ENCODE measurements around the gene SLC22A5.

The SLC22A5 gene

GRCh38 chr5:132435447-132435846 is 65.9 kb downstream of the SLC22A5 start:
- no peak for TF ChIP-seq FOXM1 (IDR thresholded peaks at IDR 0.05; ENCODE audit: borderline replicate concordance, low read depth)
- no peak for TF ChIP-seq REST (IDR thresholded peaks at IDR 0.05; ENCODE audit: low read depth)
- no peak for TF ChIP-seq RAD21 (IDR thresholded peaks at IDR 0.05; ENCODE audit: low read depth)
- TF ChIP-seq TCF12 (IDR thresholded peaks at IDR 0.05; ENCODE audit: low read depth), result no peak
- no peak for TF ChIP-seq CREB1 (IDR thresholded peaks at IDR 0.05; ENCODE audit: low read depth)
- TF ChIP-seq NFIC (IDR thresholded peaks at IDR 0.05), result no peak
- TF ChIP-seq USF1 (IDR thresholded peaks at IDR 0.05), result no peak
- TF ChIP-seq EGR1 (IDR thresholded peaks at IDR 0.05), result no peak
- TF ChIP-seq ZBTB7A (IDR thresholded peaks at IDR 0.05; ENCODE audit: low read depth), result no peak

GRCh38 chr5:132435886-132436285 is 66.4 kb downstream of the SLC22A5 start:
- no peak for TF ChIP-seq TEAD4 (IDR thresholded peaks at IDR 0.05)

GRCh38 chr5:132436936-132437335 is 67.4 kb downstream of the SLC22A5 start:
- no peak for TF ChIP-seq ZBTB7A (IDR thresholded peaks at IDR 0.05; ENCODE audit: low read depth)
- no peak for TF ChIP-seq YY1 (IDR thresholded peaks at IDR 0.05; ENCODE audit: low read depth)
- no peak for TF ChIP-seq NFIC (IDR thresholded peaks at IDR 0.05)
- no peak for TF ChIP-seq EGR1 (IDR thresholded peaks at IDR 0.05)
- no peak for TF ChIP-seq TAF1 (IDR thresholded peaks at IDR 0.05; ENCODE audit: low read depth)
- TF ChIP-seq RAD21 (IDR thresholded peaks at IDR 0.05; ENCODE audit: low read depth), result no peak
- TF ChIP-seq FOXM1 (IDR thresholded peaks at IDR 0.05; ENCODE audit: borderline replicate concordance, low read depth), result no peak
- no peak for TF ChIP-seq REST (IDR thresholded peaks at IDR 0.05; ENCODE audit: low read depth)
- TF ChIP-seq TEAD4 (IDR thresholded peaks at IDR 0.05), result no peak
- TF ChIP-seq CREB1 (IDR thresholded peaks at IDR 0.05; ENCODE audit: low read depth), result no peak
- no peak for TF ChIP-seq USF1 (IDR thresholded peaks at IDR 0.05)
- no peak for TF ChIP-seq MAX (IDR thresholded peaks at IDR 0.05)
- no peak for TF ChIP-seq CEBPB (IDR thresholded peaks at IDR 0.05)
- TF ChIP-seq TCF12 (IDR thresholded peaks at IDR 0.05; ENCODE audit: low read depth), result no peak
- TF ChIP-seq EP300 (IDR thresholded peaks at IDR 0.05; ENCODE audit: borderline replicate concordance), result no peak

GRCh38 chr5:132437604-132438266 is 68.2 kb downstream of the SLC22A5 start:
- TF ChIP-seq RAD21 (IDR thresholded peaks at IDR 0.05; ENCODE audit: low read depth) (no peak), FOXM1 (IDR thresholded peaks at IDR 0.05; ENCODE audit: borderline replicate concordance, low read depth) (no peak), EGR1 (IDR thresholded peaks at IDR 0.05) (no peak)

GRCh38 chr5:132438917-132439316 is 69.4 kb downstream of the SLC22A5 start:
- TF ChIP-seq FOXM1 (IDR thresholded peaks at IDR 0.05; ENCODE audit: borderline replicate concordance, low read depth), result no peak
- TF ChIP-seq NFIC (IDR thresholded peaks at IDR 0.05), result no peak
- no peak for TF ChIP-seq EGR1 (IDR thresholded peaks at IDR 0.05)
- no peak for TF ChIP-seq REST (IDR thresholded peaks at IDR 0.05; ENCODE audit: low read depth)
- no peak for TF ChIP-seq YY1 (IDR thresholded peaks at IDR 0.05; ENCODE audit: low read depth)
- TF ChIP-seq TEAD4 (IDR thresholded peaks at IDR 0.05), result no peak
- no peak for TF ChIP-seq CREB1 (IDR thresholded peaks at IDR 0.05; ENCODE audit: low read depth)
- TF ChIP-seq TCF12 (IDR thresholded peaks at IDR 0.05; ENCODE audit: low read depth), result no peak
- no peak for TF ChIP-seq MAX (IDR thresholded peaks at IDR 0.05)
- no peak for TF ChIP-seq USF1 (IDR thresholded peaks at IDR 0.05)
- no peak for TF ChIP-seq CEBPB (IDR thresholded peaks at IDR 0.05)
- no peak for TF ChIP-seq ZBTB7A (IDR thresholded peaks at IDR 0.05; ENCODE audit: low read depth)
- TF ChIP-seq RAD21 (IDR thresholded peaks at IDR 0.05; ENCODE audit: low read depth), result no peak
- no peak for TF ChIP-seq EP300 (IDR thresholded peaks at IDR 0.05; ENCODE audit: borderline replicate concordance)
- TF ChIP-seq TAF1 (IDR thresholded peaks at IDR 0.05; ENCODE audit: low read depth), result no peak
